Stomach (tissue), 4 donors: ENCODE data around the gene IDI1.

Experiments
- CTCF ChIP-seq, 7 experiments: fragments of 450-650 bp in 4 of 7; fragments of 200-600 bp in 3 of 7; sonication (generic) in 3 of 7; IDR thresholded peaks; one replicate each; pipeline ENCODE4 v1.5.1; 2016 to 2019; ENCODE audit warnings: antibody characterized with exemption in 7 of 7, control low read depth in 2 of 7, mild to moderate bottlenecking in 1 of 7
- EP300 ChIP-seq: sonication (generic); formaldehyde crosslinking; IDR thresholded peaks from one replicate; pipeline ENCODE4 v1.6.1; 2017; ENCODE audit warnings: antibody characterized with exemption
- POLR2A ChIP-seq, 4 donors: fragments of 450-650 bp; IDR thresholded peaks; one replicate each; pipeline ENCODE4 v1.6.1; 2016; ENCODE audit warnings: antibody characterized with exemption in 4 of 4, control low read depth in 2 of 4, mild to moderate bottlenecking in 1 of 4, moderate library complexity in 1 of 4

- no peak for TF ChIP-seq EP300
- no peak for TF ChIP-seq CTCF (IDR thresholded peaks at IDR 0.05)
- no peak for TF ChIP-seq POLR2A (IDR thresholded peaks at IDR 0.05)
Measured at GRCh38 chr10:1022413-1022812, 26.5 kb downstream of the IDI1 start.
